ENCODE data around the gene PRSS56.

PRSS56 gene

GRCh38 chr2:232502911-232503808 is 17.0 kb upstream of the PRSS56 start:
- DNase-seq = peak; percentile 48 to 51

GRCh38 chr2:232503809-232504323 is 16.3 kb upstream of the PRSS56 start:
- no peak for DNase-seq

- no peak for DNase-seq
Measured at GRCh38 chr2:232504438-232504837, 15.8 kb upstream of the PRSS56 start.

GRCh38 chr2:232505856-232506255 is 14.3 kb upstream of the PRSS56 start:
- DNase-seq = no peak

- DNase-seq = no peak
Measured at GRCh38 chr2:232506709-232507108, 13.5 kb upstream of the PRSS56 start.

- no peak for DNase-seq
Measured at GRCh38 chr2:232508251-232508650, 11.9 kb upstream of the PRSS56 start.

GRCh38 chr2:232511336-232511890 is 8.8 kb upstream of the PRSS56 start:
- no peak for DNase-seq

- no peak for DNase-seq
Measured at GRCh38 chr2:232512602-232513001, 7.6 kb upstream of the PRSS56 start.

- no peak for DNase-seq
Measured at GRCh38 chr2:232513353-232513752, 6.8 kb upstream of the PRSS56 start.

- no peak for DNase-seq
Measured at GRCh38 chr2:232515639-232516038, 4.5 kb upstream of the PRSS56 start.

GRCh38 chr2:232516551-232516950 is 3.6 kb upstream of the PRSS56 start:
- no peak for DNase-seq

- DNase-seq = no peak
Measured at GRCh38 chr2:232518844-232519243, 1.3 kb upstream of the PRSS56 start.

GRCh38 chr2:232520489-232520888 is 301 bp downstream of the PRSS56 start:
- no peak for DNase-seq

GRCh38 chr2:232521098-232521497 is 910 bp downstream of the PRSS56 start:
- DNase-seq = no peak

- peak; percentile 63 to 71 for DNase-seq
Measured at GRCh38 chr2:232521959-232522622, 1.9 kb downstream of the PRSS56 start.

GRCh38 chr2:232522623-232523401 is 2.6 kb downstream of the PRSS56 start:
- DNase-seq = no peak

- DNase-seq = no peak
Measured at GRCh38 chr2:232523402-232523681, 3.2 kb downstream of the PRSS56 start.

- DNase-seq = no peak
Measured at GRCh38 chr2:232523682-232524597, 3.8 kb downstream of the PRSS56 start.

GRCh38 chr2:232524771-232525170 is 4.6 kb downstream of the PRSS56 start:
- no peak for DNase-seq

GRCh38 chr2:232525199-232525598 is 5.0 kb downstream of the PRSS56 start:
- DNase-seq = no peak

GRCh38 chr2:232525791-232526371 is 5.7 kb downstream of the PRSS56 start, which contains the start of gene CHRND:
CHRND (plus strand) TSS chr2:232526160; CDS start chr2:232526216, 56 bp downstream.
- no peak for DNase-seq
